ENCODE measurements around the gene TMEM9B. TPM values are rescaled to one million over a fixed set of nuclear protein-coding genes. Genes with fewer than 3 reads are reported as not detected.

Gene TMEM9B
- polyA plus RNA-seq, 1 experiment: 24.6 TPM

GRCh38 chr11:8948886-8949285 is 15.4 kb downstream of the TMEM9B start:
- ChIA-PET POLR2A (no interaction called here), CTCF (interaction anchor here (0.6 to 1.5 kb wide), 3 partner anchors 10 to 189 kb away, joined by 3 to 9 read pairs (median 4); no protein-coding TSS in a partner anchor)
- no peak for DNase-seq (ENCODE audit: low read depth)
- Histone ChIP-seq H3K4me3 (ENCODE audit: low read depth, low read length) (no peak overlapping the region), H3K27me3 (ENCODE audit: control insufficient read depth, insufficient read depth, low read length) (no peaks in the 10 kb centered on the region), H3K36me3 (ENCODE audit: control insufficient read depth, insufficient read depth, low read length) (peaks cover 3% of the 10 kb centered on the region)
- TF ChIP-seq CTCF (IDR thresholded peaks at IDR 0.05; ENCODE audit: insufficient read depth, low read depth, low read length): no peak

GRCh38 chr11:8947230-8947943 is 16.9 kb downstream of the TMEM9B start:
- no peak for DNase-seq (ENCODE audit: low read depth)
- H3K4me3 ChIP-seq (ENCODE audit: low read depth, low read length): no peak overlapping the region
- POLR2A ChIA-PET: no interaction called here
- no peaks in the 10 kb centered on the region for H3K27me3 ChIP-seq (ENCODE audit: control insufficient read depth, insufficient read depth, low read length)
- CTCF ChIA-PET: interaction anchor here (0.7 to 1.6 kb wide), 3 partner anchors 12 to 33 kb away, joined by 3 read pairs; no protein-coding TSS in a partner anchor
- TF ChIP-seq CTCF (IDR thresholded peaks at IDR 0.05; ENCODE audit: insufficient read depth, low read depth, low read length): no peak
- peaks cover 1% of the 10 kb centered on the region for H3K36me3 ChIP-seq (ENCODE audit: control insufficient read depth, insufficient read depth, low read length)

- POLR2A ChIA-PET: no interaction called here
- CTCF ChIA-PET: interaction anchor here (2.9 kb wide), 1 partner anchor 17 kb away, joined by 12 read pairs; no protein-coding TSS in a partner anchor
- no peak for TF ChIP-seq CTCF (IDR thresholded peaks at IDR 0.05; ENCODE audit: insufficient read depth, low read depth, low read length)
Observed at GRCh38 chr11:8942518-8943066, 21.6 kb downstream of the TMEM9B start, which contains the start of gene ASCL3. ASCL3 (minus strand) TSS chr11:8943016; CDS start chr11:8938161, 4,855 bp downstream.

GRCh38 chr11:8941341-8942103 is 22.7 kb downstream of the TMEM9B start:
- CTCF ChIA-PET: interaction anchor here (1.3 to 2.9 kb wide), 2 partner anchors 9 to 18 kb away, joined by 4 to 12 read pairs; no protein-coding TSS in a partner anchor
- POLR2A ChIA-PET: no interaction called here
- Histone ChIP-seq H3K4me3 (ENCODE audit: low read depth, low read length) (no peak overlapping the region), H3K27me3 (ENCODE audit: control insufficient read depth, insufficient read depth, low read length) (no peaks in the 10 kb centered on the region), H3K36me3 (ENCODE audit: control insufficient read depth, insufficient read depth, low read length) (no peaks in the 10 kb centered on the region)
- no peak for TF ChIP-seq CTCF (IDR thresholded peaks at IDR 0.05; ENCODE audit: insufficient read depth, low read depth, low read length)
- DNase-seq (ENCODE audit: low read depth): no peak

More at GRCh38 chr11:8942518-8943066, 21.6 kb downstream of the TMEM9B start, which contains the start of gene ASCL3:
- H3K27me3 ChIP-seq (ENCODE audit: control insufficient read depth, insufficient read depth, low read length): no peaks in the 10 kb centered on the region
- no peak for DNase-seq (ENCODE audit: low read depth)
- no peak within 1 kb of the TSS for H3K4me3 ChIP-seq (ENCODE audit: low read depth, low read length)
- H3K36me3 ChIP-seq (ENCODE audit: control insufficient read depth, insufficient read depth, low read length): no peaks in the 10 kb centered on the region; the same call in 1 of the 2 replicates

All from BJ (cell line).